KMS-11 (cell line): ENCODE measurements around the gene PTPN6.

ENCODE experiments used
- H2AFZ ChIP-seq: fragments of 200-600 bp; sonication (generic); 2 replicates; pipeline ENCODE4 v1.6.1; 2016; ENCODE audit warnings: antibody characterized with exemption, mixed run types, low read depth
- H3K27ac ChIP-seq: fragments of 200-600 bp; sonication (generic); 2 replicates; pipeline ENCODE4 v1.6.1; 2016; ENCODE audit warnings: mild to moderate bottlenecking, mixed run types
- H3K27me3 ChIP-seq: fragments of 200-600 bp; sonication (generic); 2 replicates; pipeline ENCODE4 v1.6.1; 2017; ENCODE audit warnings: mild to moderate bottlenecking, low read depth, mixed run types, moderate library complexity; ENCODE audit not compliant: insufficient read depth
- H3K36me3 ChIP-seq: fragments of 200-600 bp; sonication (generic); 2 replicates; pipeline ENCODE4 v1.6.1; 2017; ENCODE audit warnings: mild to moderate bottlenecking, mixed run types; ENCODE audit not compliant: insufficient read depth
- H3K4me1 ChIP-seq: fragments of 200-600 bp; sonication (generic); 2 replicates; pipeline ENCODE4 v1.6.1; 2016; ENCODE audit warnings: mild to moderate bottlenecking, low read depth, mixed run types; ENCODE audit not compliant: poor library complexity, severe bottlenecking
- H3K4me2 ChIP-seq: fragments of 200-600 bp; sonication (generic); 2 replicates; pipeline ENCODE4 v1.7.0; 2016; ENCODE audit warnings: mild to moderate bottlenecking, mixed run types
- H3K4me3 ChIP-seq: fragments of 200-600 bp; sonication (generic); IDR thresholded peaks from 2 replicates; pipeline ENCODE4 v1.6.1; 2017; ENCODE audit warnings: low read depth, low read length, mixed read lengths; ENCODE audit not compliant: insufficient read depth
- H3K79me2 ChIP-seq: fragments of 200-600 bp; sonication (generic); 2 replicates; pipeline ENCODE4 v1.6.1; 2016; ENCODE audit warnings: low read depth, mixed run types; ENCODE audit not compliant: insufficient read depth
- H3K9ac ChIP-seq: fragments of 200-600 bp; sonication (generic); 2 replicates; pipeline ENCODE4 v1.6.1; 2016; ENCODE audit warnings: mild to moderate bottlenecking, mixed run types
- H4K20me1 ChIP-seq: fragments of 200-600 bp; sonication (generic); 2 replicates; pipeline ENCODE4 v1.6.1; 2016; ENCODE audit warnings: mild to moderate bottlenecking, mixed run types; ENCODE audit not compliant: insufficient read depth
- TF ChIP-seq, protein P1 (sequence below): fragments of 200-600 bp; sonication (generic); conservative IDR thresholded peaks from 2 replicates; pipeline ENCODE4 v1.6.1; 2017; ENCODE audit warnings: low read depth, mild to moderate bottlenecking, antibody characterized with exemption, low read length, moderate library complexity, mixed read lengths

Gene PTPN6

DNA sequence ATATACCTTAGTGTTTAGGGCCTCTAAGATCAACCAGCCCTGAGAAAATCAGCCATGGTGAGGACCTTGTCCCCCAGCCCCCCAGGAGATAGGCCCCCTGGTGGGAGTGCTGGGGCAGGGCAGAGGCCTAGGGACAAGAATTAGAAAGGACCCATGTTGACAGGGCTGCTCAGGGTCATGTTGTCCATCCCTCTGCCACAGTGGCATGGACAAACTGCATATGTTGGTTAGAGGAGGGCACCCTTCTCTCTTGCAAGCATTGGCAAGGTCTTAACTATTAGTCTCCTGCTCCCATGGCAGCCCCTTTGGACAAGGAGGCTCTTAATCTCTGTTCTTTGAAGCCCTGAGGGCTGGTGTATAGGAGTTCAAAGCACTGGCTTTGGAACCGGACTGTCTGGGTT is 755 bp upstream of the PTPN6 start:
- Histone ChIP-seq H3K27me3 (no peaks in the 10 kb centered on the region), H3K4me1 (peaks cover 40% of the 10 kb centered on the region), H3K4me2 (no peak overlapping the region), H4K20me1 (no peaks in the 10 kb centered on the region), H3K4me3 (no peak overlapping the region), H3K36me3 (no peaks in the 10 kb centered on the region), H3K27ac (no peak overlapping the region), H3K9ac (no peak overlapping the region), H2AFZ (no peak overlapping the region), H3K79me2 (no peaks in the 10 kb centered on the region)
- TF ChIP-seq, protein P1, sequence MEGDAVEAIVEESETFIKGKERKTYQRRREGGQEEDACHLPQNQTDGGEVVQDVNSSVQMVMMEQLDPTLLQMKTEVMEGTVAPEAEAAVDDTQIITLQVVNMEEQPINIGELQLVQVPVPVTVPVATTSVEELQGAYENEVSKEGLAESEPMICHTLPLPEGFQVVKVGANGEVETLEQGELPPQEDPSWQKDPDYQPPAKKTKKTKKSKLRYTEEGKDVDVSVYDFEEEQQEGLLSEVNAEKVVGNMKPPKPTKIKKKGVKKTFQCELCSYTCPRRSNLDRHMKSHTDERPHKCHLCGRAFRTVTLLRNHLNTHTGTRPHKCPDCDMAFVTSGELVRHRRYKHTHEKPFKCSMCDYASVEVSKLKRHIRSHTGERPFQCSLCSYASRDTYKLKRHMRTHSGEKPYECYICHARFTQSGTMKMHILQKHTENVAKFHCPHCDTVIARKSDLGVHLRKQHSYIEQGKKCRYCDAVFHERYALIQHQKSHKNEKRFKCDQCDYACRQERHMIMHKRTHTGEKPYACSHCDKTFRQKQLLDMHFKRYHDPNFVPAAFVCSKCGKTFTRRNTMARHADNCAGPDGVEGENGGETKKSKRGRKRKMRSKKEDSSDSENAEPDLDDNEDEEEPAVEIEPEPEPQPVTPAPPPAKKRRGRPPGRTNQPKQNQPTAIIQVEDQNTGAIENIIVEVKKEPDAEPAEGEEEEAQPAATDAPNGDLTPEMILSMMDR, result peak; percentile 22; the same call in 1 of the 2 replicates

DNA sequence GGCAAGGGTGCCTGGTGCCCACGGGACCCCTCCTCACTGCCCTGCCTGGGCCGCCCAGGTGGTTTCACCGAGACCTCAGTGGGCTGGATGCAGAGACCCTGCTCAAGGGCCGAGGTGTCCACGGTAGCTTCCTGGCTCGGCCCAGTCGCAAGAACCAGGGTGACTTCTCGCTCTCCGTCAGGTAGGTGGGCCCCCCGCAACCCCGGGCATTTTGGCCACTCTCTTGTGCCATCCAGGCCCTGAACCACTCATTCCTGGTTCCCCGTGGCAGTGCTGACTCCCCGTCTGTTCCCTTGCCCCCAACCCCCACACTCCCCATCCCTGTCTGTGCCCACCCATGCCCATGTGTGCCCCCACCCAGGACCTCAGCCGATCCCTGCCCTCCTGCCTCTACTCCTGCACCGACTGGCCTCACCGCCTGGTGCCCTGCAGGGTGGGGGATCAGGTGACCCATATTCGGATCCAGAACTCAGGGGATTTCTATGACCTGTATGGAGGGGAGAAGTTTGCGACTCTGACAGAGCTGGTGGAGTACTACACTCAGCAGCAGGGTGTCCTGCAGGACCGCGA is 480 bp downstream of the PTPN6 start:
- peaks cover 36% of the 10 kb centered on the region for H3K4me1 ChIP-seq
- H2AFZ ChIP-seq, result no peak overlapping the region
- H3K36me3 ChIP-seq, result no peaks in the 10 kb centered on the region
- H3K27ac ChIP-seq, result no peak overlapping the region
- no peaks in the 10 kb centered on the region for H4K20me1 ChIP-seq
- no peaks in the 10 kb centered on the region for H3K79me2 ChIP-seq
- TF ChIP-seq, protein P1, result no peak
- H3K9ac ChIP-seq, result no peak overlapping the region
- H3K27me3 ChIP-seq, result no peaks in the 10 kb centered on the region
- H3K4me3 ChIP-seq, result no peak overlapping the region
- H3K4me2 ChIP-seq, result no peak overlapping the region

DNA sequence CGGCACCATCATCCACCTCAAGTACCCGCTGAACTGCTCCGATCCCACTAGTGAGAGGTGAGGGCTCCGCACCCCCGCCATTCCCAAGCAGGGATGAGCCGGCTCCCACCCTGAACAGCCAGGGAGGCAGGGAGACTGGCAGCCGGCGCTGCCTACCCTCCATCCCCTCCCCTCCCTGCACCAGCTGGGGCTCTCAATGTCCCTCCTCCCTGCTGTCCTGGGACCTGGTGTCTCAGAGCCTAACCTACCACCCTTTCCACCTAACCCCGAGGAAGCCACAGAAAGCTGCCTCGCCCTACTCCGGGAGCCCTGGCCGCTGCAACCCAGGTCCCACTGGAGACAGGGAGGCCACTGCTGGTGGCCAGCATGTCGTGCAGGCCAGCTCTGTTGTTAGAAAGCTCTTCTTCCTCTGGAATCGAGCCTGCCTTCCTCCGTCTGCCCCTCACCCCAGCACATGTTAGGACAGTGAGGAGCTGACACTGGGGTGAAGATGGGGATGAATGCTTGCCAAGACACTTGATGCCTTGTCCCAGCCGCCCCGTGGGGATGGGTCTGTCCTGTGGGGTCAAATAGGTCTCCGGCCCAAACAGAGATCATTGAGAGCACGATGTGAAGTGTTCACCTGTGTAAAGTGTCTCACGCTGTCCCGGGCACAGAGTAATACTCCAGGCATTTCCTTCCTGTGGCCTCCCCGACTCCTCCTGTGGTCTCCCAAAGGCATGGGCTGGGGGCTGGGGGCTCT is 1.1 kb downstream of the PTPN6 start:
- Histone ChIP-seq H3K27ac (no peak overlapping the region), H3K27me3 (no peaks in the 10 kb centered on the region), H3K36me3 (no peaks in the 10 kb centered on the region), H4K20me1 (no peaks in the 10 kb centered on the region), H3K79me2 (no peaks in the 10 kb centered on the region), H3K9ac (no peak overlapping the region), H3K4me1 (peaks cover 36% of the 10 kb centered on the region), H3K4me2 (no peak overlapping the region), H2AFZ (no peak overlapping the region), H3K4me3 (no peak overlapping the region)
- TF ChIP-seq, protein P1, result no peak

DNA sequence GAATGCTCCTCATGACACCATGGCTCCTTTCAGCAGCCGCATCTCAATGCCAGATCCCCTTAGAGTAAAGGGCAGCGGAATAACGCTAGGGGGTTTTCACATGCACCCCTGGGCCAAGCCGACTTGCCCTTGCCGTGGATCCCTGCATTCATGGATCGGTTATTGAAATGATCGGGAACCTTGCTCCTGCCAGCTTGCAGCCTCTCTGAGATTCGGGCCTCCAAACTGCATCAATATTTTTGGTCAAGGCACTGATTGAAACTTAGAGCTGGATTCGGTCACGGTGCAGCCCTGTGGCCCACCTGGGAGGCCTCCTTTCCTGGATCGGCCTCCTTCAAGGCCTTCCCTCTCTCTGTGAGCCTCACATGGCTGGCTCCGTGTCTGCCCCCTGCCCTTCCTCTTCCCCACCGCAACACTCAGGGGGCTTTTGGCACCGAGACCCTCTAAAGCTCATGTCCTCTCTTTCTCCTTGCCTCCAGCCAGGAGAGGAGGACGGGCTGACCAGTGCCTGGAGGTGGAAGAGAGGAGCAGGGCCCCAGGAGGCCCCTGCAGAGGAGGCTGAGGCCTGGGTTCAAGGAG is 1.8 kb downstream of the PTPN6 start:
- TF ChIP-seq, protein P1, result no peak
- Histone ChIP-seq H3K27ac (peak overlapping the region; percentile 35), H4K20me1 (no peaks in the 10 kb centered on the region), H3K27me3 (no peaks in the 10 kb centered on the region), H3K79me2 (no peaks in the 10 kb centered on the region), H3K4me1 (peaks cover 36% of the 10 kb centered on the region), H2AFZ (peak overlapping the region; percentile 79; the same call in 1 of the 2 replicates), H3K4me2 (peak overlapping the region; percentile 93), H3K9ac (peak overlapping the region; percentile 20; the same call in 1 of the 2 replicates), H3K36me3 (no peaks in the 10 kb centered on the region), H3K4me3 (no peak overlapping the region)
